ENCODE data around the gene BHLHE23. TPM values are rescaled to one million over a fixed set of nuclear protein-coding genes. Genes with fewer than 3 reads are reported as not detected.
A peak's percentile ranks its signal among the peaks of the same experiment; 100 is the strongest.

Gene BHLHE23
- total and polyA plus RNA-seq, 3 donors from 2014 or later: 5.3 to 6.6 TPM; not detected in 1

DNA sequence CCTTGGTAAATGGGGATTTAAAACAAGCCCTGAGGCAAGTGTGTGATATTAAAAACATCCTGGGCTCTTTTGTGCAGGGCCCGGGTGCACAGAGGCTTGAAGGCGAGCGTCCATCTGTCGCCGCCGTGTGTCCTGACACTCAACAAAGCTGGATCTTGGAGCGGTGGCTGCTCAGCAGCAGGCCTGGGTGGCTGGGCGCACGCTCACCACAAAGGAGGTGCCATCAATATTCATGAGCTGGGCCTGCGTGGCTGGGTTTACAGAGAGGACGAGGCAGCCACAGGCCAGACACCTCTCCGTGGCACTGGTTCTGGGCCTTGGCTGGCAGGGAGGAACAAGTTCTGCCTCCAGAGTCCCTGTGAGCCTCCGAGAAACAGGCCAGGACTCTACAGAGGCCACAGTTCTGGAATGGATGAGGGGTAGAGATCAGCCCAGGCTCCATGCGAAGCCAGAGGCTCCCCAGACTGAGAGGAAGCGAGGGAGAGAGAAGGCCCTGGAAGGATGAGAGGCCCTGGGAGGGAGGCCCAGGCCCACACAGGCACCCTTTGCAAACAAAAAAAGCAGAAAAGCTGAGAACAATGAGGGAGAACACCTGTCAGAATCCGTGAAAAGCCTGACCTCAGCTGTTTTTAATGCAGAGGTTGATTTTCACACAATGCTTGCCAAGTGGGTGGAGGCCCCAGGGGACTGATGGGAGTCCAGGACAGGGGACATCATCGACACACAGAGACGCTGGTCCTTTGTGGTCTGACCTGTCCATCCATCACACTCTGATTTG, 21.9 kb downstream of the BHLHE23 start:
- H3K36me3 ChIP-seq (ENCODE audit: low read depth, missing control alignments): no peaks in the 10 kb centered on the region
- H3K4me3 ChIP-seq: no peak overlapping the region
- no peaks in the 10 kb centered on the region for H3K9me3 ChIP-seq
- no peak overlapping the region for H3K27ac ChIP-seq
- WGBS, 2 donors: 84 to 90% methylated on average over 17 to 18 of the region's 18 CpGs
- DNase-seq: no peak
- intact Hi-C loops (cut with DNase I; ENCODE audit: low total_unique reads): no loop called here
- H3K27me3 ChIP-seq: no peaks in the 10 kb centered on the region
- H3K4me1 ChIP-seq: peaks cover 6% of the 10 kb centered on the region
- TF ChIP-seq, protein P1, sequence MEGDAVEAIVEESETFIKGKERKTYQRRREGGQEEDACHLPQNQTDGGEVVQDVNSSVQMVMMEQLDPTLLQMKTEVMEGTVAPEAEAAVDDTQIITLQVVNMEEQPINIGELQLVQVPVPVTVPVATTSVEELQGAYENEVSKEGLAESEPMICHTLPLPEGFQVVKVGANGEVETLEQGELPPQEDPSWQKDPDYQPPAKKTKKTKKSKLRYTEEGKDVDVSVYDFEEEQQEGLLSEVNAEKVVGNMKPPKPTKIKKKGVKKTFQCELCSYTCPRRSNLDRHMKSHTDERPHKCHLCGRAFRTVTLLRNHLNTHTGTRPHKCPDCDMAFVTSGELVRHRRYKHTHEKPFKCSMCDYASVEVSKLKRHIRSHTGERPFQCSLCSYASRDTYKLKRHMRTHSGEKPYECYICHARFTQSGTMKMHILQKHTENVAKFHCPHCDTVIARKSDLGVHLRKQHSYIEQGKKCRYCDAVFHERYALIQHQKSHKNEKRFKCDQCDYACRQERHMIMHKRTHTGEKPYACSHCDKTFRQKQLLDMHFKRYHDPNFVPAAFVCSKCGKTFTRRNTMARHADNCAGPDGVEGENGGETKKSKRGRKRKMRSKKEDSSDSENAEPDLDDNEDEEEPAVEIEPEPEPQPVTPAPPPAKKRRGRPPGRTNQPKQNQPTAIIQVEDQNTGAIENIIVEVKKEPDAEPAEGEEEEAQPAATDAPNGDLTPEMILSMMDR (IDR thresholded peaks at IDR 0.05): no peak
- no peak for TF ChIP-seq POLR2A (IDR thresholded peaks at IDR 0.05)

DNA sequence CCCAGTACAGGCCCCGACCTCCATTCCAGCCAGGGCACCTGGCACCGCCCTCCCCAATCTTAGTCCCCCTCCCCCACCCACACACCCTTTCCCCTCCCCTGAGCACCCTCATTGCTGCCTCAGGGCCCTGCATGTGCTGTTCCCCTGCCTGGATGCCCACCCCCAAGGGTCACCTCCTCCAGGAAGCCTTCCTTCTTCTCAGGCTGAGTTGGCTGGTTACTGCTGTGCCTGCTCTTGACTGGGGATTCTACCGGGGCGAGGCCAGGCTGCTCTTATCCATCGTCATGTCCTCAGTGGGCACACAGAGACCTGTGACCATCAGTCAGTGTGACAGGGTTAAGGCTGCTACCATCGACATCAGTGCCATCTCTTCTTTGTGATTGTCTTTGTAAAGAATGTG, 23.6 kb downstream of the BHLHE23 start:
- intact Hi-C loops (cut with DNase I; ENCODE audit: low total_unique reads): no loop called here
- Histone ChIP-seq H3K27ac (no peak overlapping the region), H3K4me1 (peaks cover 6% of the 10 kb centered on the region), H3K4me3 (no peak overlapping the region), H3K27me3 (no peaks in the 10 kb centered on the region), H3K9me3 (no peaks in the 10 kb centered on the region), H3K36me3 (ENCODE audit: low read depth, missing control alignments) (no peaks in the 10 kb centered on the region)
- TF ChIP-seq, protein P1 (IDR thresholded peaks at IDR 0.05): no peak
- TF ChIP-seq POLR2A (IDR thresholded peaks at IDR 0.05): no peak
- no peak for DNase-seq
- WGBS, 2 donors: 87 to 93% methylated on average over 6 of the region's 6 CpGs

DNA sequence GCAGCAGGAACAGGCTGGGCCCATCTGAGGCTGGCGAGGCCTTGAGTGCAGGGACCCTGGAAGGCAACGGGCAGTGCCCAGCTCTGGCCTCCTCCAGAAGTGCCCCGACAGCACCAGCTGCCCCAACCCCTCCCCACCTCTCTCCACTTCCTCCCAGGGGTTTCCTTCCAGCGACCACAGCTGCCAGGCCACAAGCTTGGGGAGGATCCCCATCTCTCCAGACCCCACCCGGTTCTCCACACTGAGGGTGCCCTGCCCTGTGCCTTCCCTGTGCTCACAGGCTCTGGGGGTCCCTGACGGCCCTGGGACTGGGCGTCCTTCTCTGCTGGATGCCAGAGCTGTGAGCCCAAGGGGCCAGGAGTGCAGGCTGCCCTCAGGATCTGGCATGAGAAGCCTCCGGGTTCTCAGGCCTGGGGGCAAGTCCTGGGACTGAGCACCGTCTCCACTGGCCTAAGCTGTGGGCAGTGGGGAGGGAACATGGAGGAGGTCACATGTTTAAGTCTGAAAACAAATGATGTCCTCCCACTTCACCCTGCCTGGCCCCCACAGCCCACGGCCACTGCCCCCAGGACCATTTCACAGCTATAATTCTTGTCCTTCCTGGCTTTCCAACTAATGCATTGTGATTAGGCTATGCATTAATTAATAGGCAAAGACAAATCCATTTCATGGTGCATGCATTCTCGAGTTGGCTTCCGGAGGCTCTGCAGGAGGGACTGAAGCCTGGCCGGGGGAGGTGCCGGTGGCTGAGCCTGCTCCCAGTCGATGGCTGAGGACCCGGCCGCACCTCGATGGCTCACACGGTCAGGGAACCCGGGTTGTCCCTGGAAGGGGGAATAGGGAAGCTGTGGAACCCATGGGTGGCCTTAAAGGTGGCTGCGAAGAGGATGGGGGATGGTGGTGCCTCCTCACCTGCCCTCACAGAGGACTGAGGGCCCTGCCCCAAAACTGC, 24.4 kb downstream of the BHLHE23 start:
- Histone ChIP-seq H3K4me1 (peaks cover 6% of the 10 kb centered on the region), H3K9me3 (no peaks in the 10 kb centered on the region), H3K27me3 (no peaks in the 10 kb centered on the region), H3K4me3 (no peak overlapping the region), H3K27ac (no peak overlapping the region), H3K36me3 (ENCODE audit: low read depth, missing control alignments) (no peaks in the 10 kb centered on the region)
- intact Hi-C loops (cut with DNase I; ENCODE audit: low total_unique reads): no loop called here
- TF ChIP-seq, protein P1 (IDR thresholded peaks at IDR 0.05): no peak
- TF ChIP-seq POLR2A (IDR thresholded peaks at IDR 0.05): no peak
- no peak for DNase-seq
- WGBS, 2 donors: 75 to 77% methylated on average over 11 to 20 of the region's 21 CpGs

DNA sequence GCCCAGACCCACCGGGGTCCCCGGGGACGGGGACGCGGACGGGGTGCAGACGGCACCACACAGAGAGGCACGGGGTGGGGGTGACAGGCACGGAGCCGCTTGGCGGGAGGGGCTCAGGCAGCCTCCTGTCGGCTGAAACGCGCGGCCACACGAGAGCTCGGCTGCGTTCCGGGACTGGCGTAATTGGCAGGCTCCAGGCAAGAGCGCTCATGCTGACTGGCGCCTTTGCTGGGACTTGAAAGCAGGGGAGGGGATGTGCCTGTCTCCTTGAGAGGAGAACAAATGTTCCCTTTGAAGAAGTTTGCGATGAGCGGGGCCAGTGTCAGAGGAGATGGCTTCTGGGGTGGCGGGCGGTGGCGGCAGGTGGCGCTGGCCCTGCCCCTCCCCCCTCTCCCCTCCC, 25.8 kb downstream of the BHLHE23 start:
- no peaks in the 10 kb centered on the region for H3K9me3 ChIP-seq
- no peak overlapping the region for H3K27ac ChIP-seq
- peaks cover 6% of the 10 kb centered on the region for H3K4me1 ChIP-seq
- TF ChIP-seq, protein P1 (IDR thresholded peaks at IDR 0.05): no peak
- no peak for TF ChIP-seq POLR2A (IDR thresholded peaks at IDR 0.05)
- intact Hi-C loops (cut with DNase I; ENCODE audit: low total_unique reads): no loop called here
- no peak for DNase-seq
- 8 to 15% methylated on average over 18 to 28 of the region's 28 CpGs for WGBS, 2 donors
- no peaks in the 10 kb centered on the region for H3K27me3 ChIP-seq
- no peaks in the 10 kb centered on the region for H3K36me3 ChIP-seq (ENCODE audit: low read depth, missing control alignments)
- H3K4me3 ChIP-seq: peak overlapping the region in 1 of 2 donors; percentile 9
